HG03442 (cell line): Measurements from ENCODE around the gene P2RX7.
"Not testable (repeated sequence)": the region's sequence is repeated elsewhere in the genome, so short reads cannot be mapped to it uniquely, and the experiment has no call there.

Experiments used
- ATAC-seq: cut with Tn5 transposase; IDR thresholded peaks from one replicate; pipeline ENCODE4 v1.9.1; 2021; ENCODE audit warnings: mild to moderate bottlenecking, moderate library complexity; ENCODE audit not compliant: unreplicated experiment

Gene P2RX7

GRCh38 chr12:121226871-121227270, 94.2 kb downstream of the P2RX7 start:
- ATAC-seq: peak; percentile 8

- ATAC-seq: peak; percentile 68
Measured at GRCh38 chr12:121227294-121227693, 94.6 kb downstream of the P2RX7 start.

- no peak for ATAC-seq
Measured at GRCh38 chr12:121228919-121229665, 96.4 kb downstream of the P2RX7 start.

DNA sequence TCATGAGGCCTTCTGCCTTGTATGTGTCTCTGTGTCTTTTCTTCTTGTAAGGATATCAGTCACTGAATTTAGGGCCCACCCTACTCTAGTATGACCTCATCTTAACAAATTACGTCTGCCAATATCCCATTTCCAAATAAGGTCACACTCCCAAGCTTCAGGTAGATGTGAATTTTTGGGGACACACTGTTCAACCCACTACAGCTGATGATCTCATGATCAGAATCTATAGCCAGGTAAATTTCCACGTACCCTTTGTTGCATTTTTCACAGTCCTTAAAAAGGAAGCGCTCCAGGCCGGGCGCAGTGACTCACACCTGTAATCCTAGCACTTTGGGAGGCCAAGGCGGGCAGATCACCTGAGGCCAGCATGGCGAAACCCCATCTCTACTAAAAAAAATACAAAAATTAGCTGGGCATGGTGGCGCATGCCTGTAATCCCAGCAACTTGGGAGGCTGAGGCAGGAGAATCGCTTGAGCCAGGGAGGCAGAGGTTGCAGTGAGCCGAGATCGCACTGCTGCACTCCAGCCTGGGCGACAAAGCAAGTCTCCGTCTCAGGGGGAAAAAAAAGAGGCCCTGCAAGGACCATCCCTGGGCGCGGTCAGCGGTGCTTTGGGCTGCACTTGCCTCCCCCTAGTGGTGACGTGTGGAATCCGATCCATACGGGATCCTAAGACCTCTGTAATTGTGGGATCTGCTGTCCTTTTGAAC, 97.3 kb downstream of the P2RX7 start:
- not testable (repeated sequence) for ATAC-seq

- ATAC-seq: no peak
Measured at GRCh38 chr12:121230538-121230907, 97.8 kb downstream of the P2RX7 start.

DNA sequence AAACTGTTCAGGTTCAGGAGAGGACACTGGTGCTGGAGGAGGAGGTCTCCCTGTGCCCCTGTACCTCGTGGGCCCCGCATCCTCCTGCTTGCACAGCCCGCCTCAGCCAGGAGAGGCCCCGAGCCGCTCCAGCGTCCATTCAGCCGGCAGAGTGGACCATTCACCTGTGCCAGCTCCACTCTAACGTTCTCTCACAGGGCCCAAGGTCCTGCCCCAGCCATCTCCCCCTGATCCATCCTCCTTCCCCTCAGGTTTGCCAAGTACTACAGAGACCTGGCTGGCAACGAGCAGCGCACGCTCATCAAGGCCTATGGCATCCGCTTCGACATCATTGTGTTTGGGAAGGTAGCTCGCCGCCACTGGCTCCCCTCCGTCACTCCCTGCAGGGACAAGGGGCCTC, 99.5 kb downstream of the P2RX7 start:
- no peak for ATAC-seq

DNA sequence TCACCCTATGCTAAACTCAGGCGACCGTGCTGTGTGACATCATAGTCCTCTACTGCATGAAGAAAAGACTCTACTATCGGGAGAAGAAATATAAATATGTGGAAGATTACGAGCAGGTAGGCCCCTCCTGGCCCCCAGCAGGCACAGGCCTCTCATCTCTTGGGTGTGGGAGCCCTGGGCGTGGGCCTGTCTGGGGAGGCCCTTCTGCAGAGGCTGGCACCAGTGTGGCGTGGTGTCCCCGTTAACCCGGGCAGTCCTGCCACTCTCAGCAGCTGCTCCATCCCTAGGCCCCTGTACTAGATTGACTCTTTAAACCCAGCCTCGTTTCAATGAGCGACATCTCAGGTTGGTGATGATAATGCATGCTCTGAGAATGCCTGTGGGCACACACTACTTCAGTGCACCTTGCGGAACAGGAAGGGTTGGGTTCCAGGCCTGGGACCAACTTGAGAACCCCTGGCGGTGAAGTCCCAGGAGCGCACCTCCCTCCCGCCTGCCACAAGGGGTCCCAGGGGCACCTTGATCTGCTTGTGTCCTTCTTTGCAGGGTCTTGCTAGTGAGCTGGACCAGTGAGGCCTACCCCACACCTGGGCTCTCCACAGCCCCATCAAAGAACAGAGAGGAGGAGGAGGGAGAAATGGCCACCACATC, 100.4 kb downstream of the P2RX7 start:
- ATAC-seq: no peak

DNA sequence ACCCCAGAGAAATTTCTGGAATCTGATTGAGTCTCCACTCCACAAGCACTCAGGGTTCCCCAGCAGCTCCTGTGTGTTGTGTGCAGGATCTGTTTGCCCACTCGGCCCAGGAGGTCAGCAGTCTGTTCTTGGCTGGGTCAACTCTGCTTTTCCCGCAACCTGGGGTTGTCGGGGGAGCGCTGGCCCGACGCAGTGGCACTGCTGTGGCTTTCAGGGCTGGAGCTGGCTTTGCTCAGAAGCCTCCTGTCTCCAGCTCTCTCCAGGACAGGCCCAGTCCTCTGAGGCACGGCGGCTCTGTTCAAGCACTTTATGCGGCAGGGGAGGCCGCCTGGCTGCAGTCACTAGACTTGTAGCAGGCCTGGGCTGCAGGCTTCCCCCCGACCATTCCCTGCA, 100.9 kb downstream of the P2RX7 start:
- no peak for ATAC-seq

DNA sequence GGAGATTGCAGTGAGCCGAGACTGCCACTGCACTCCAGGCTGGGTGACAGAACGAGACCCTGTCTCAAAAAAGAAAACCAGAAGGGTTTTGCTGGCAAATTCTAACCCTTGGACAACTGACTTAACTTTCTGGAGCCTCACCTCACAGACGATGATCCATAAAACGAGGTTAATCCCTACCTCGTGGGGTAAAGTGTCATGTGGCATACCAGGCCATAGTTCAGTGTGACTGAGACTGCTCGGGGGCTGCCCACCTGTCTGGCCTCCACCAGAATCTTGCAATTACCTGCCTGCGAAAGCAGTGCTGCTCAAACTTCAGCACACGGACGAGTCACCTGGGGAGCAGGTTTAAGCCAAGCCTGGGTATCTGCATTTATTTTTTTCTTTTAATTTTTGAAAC, 104.1 kb downstream of the P2RX7 start:
- ATAC-seq: no peak

- ATAC-seq: no peak
Measured at GRCh38 chr12:121237415-121237814, 104.7 kb downstream of the P2RX7 start.
